ENCODE data around the gene SZT2. TPM values are rescaled to one million over a fixed set of nuclear protein-coding genes. Genes with fewer than 3 reads are reported as not detected.

The SZT2 gene
- total and polyA plus RNA-seq, 2 of the 4 experiments (the other 2 are of a cell fraction): 9.5 to 14.3 TPM

DNA sequence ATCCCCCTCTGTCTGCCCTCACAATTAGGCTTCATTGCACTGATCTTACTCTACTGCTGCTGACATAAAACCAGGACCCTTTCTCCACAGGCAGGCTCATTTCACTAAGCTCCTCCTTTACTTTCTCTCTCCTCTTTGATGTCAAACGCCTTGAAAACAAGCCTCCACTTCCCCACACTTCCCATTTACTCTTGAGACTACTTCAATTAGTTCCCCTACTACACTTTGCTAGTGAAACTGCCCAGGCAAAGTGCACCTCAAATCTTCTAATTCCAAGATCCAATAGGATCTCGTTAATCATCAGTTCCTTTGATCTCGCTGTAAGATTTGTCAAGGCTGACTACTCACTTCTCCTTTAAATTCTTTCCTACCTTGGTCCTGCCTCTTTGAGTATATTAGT is 36.8 kb upstream of the SZT2 start:
- no TSS peak for BruUV-seq (replicated peaks)
- no peaks in the 10 kb centered on the region for H3K36me3 ChIP-seq (ENCODE audit: control insufficient read depth, insufficient read depth, low read length)
- POLR2A ChIA-PET (ENCODE audit: unreplicated experiment): interaction anchor here (0.6 kb wide), 1 partner anchor 146 kb away, joined by 5 read pairs; no protein-coding TSS in a partner anchor
- peak overlapping the region; percentile 72; the same call in 1 of the 3 replicates for H2BK15ac ChIP-seq (ENCODE audit: low read depth, low read length)
- H3K9ac ChIP-seq (ENCODE audit: low read depth, low read length): no peak overlapping the region
- H3K9me3 ChIP-seq (ENCODE audit: control insufficient read depth, insufficient read depth, low read length): no peaks in the 10 kb centered on the region
- dilution Hi-C loops (cut with HindIII; ENCODE audit: low sequenced_read_pairs, unreplicated experiment) (no loop called here), intact Hi-C loops (cut with micrococcal nuclease) (no loop called here), in situ Hi-C loops (cut with MboI; ENCODE audit: low sequenced_read_pairs) (loop anchor here (10.0 kb wide), 1 partner anchor 118 kb away; no protein-coding TSS in a partner anchor)
- no peak for ATAC-seq (ENCODE audit: low read depth)
- no peak overlapping the region for H2AFZ ChIP-seq (replicated peaks; ENCODE audit: low read length, poor library complexity)
- peaks cover 13% of the 10 kb centered on the region for H3K9me1 ChIP-seq (ENCODE audit: insufficient read depth, low read length)
- 40% methylated on average over 1 of the region's 3 CpGs; no CpG with 5 or more reads in 1 of the 2 experiments for WGBS, 2 experiments (ENCODE audit: extremely low coverage in 2 of 2, insufficient read length in 1 of 2)
- H2BK120ac ChIP-seq (ENCODE audit: low read depth, low read length): peak overlapping the region; percentile 34; the same call in 1 of the 2 replicates
- no peak overlapping the region for H3K27ac ChIP-seq (ENCODE audit: insufficient read depth, low read length)
- H3K14ac ChIP-seq (replicated peaks; ENCODE audit: low read depth, low read length): no peak overlapping the region
- H2AK9ac ChIP-seq (replicated peaks; ENCODE audit: low read depth, low read length, poor library complexity): no peak overlapping the region
- H3K27me3 ChIP-seq (ENCODE audit: control insufficient read depth, insufficient read depth, low read length): 0 out of 2 replicates have a peak, but pooled peaks cover 5% of the 10 kb centered on the region
- H2BK5ac ChIP-seq (ENCODE audit: low read depth, low read length, poor library complexity, severe bottlenecking): peak overlapping the region; percentile 9
- H2BK20ac ChIP-seq (ENCODE audit: low read depth, low read length): 0 out of 2 replicates have a peak overlapping the region, but pooled peaks have one; percentile 18
- H3K23ac ChIP-seq (ENCODE audit: low read depth, low read length): no peak overlapping the region
- peaks cover 0 to 2% of the 10 kb centered on the region in 2 experiments; a peak in 2 of 4 replicates for H3K79me1 ChIP-seq (ENCODE audit: low read depth in 1 of 2, low read length in 2 of 2)
- H3K4ac ChIP-seq (ENCODE audit: low read depth, low read length): no peak overlapping the region
- no peak overlapping the region for H4K5ac ChIP-seq (ENCODE audit: low read depth, low read length)
- peaks cover 3% of the 10 kb centered on the region; the same call in 1 of the 2 replicates for H4K20me1 ChIP-seq (ENCODE audit: insufficient read depth, low read length)
- H3K18ac ChIP-seq (ENCODE audit: low read depth, low read length): no peak overlapping the region
- H3K56ac ChIP-seq (ENCODE audit: extremely low read depth, insufficient read depth, low read length): no peak overlapping the region
- CTCF ChIA-PET: no interaction called here
- peaks cover 18% of the 10 kb centered on the region for H3K4me1 ChIP-seq (ENCODE audit: control insufficient read depth, insufficient read depth, low read length)
- no peak overlapping the region for H3K4me2 ChIP-seq (ENCODE audit: low read depth, low read length)
- no peak overlapping the region for H3K4me3 ChIP-seq (ENCODE audit: insufficient read depth, low read depth, low read length)
- peak overlapping the region; percentile 87; the same call in 1 of the 2 replicates for H2AK5ac ChIP-seq (ENCODE audit: low read depth, low read length)
- peak overlapping the region; percentile 9; the same call in 1 of the 2 replicates for H4K91ac ChIP-seq (ENCODE audit: insufficient read depth, low read depth, low read length)
- no peak overlapping the region for H4K8ac ChIP-seq (ENCODE audit: low read depth in 2 of 2, low read length in 2 of 2)
- TF ChIP-seq CHD1 (IDR thresholded peaks at IDR 0.05; ENCODE audit: low read depth, low read length): no peak
- TF ChIP-seq SMC3 (IDR thresholded peaks at IDR 0.05; ENCODE audit: low read depth, low read length): no peak
- TF ChIP-seq RCOR1 (IDR thresholded peaks at IDR 0.05; ENCODE audit: insufficient replicate concordance, low read length): no peak
- no peak for TF ChIP-seq POLR2A (IDR thresholded peaks at IDR 0.05; ENCODE audit: low read depth, low read length)
- TF ChIP-seq, protein P1, sequence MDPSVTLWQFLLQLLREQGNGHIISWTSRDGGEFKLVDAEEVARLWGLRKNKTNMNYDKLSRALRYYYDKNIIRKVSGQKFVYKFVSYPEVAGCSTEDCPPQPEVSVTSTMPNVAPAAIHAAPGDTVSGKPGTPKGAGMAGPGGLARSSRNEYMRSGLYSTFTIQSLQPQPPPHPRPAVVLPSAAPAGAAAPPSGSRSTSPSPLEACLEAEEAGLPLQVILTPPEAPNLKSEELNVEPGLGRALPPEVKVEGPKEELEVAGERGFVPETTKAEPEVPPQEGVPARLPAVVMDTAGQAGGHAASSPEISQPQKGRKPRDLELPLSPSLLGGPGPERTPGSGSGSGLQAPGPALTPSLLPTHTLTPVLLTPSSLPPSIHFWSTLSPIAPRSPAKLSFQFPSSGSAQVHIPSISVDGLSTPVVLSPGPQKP (IDR thresholded peaks at IDR 0.05; ENCODE audit: borderline replicate concordance, low read depth, low read length): no peak
- TF ChIP-seq RAD21 (IDR thresholded peaks at IDR 0.05; ENCODE audit: low read length): no peak
- TF ChIP-seq NFE2L2 (IDR thresholded peaks at IDR 0.05; ENCODE audit: low read depth, low read length): no peak
- TF ChIP-seq, protein P2, sequence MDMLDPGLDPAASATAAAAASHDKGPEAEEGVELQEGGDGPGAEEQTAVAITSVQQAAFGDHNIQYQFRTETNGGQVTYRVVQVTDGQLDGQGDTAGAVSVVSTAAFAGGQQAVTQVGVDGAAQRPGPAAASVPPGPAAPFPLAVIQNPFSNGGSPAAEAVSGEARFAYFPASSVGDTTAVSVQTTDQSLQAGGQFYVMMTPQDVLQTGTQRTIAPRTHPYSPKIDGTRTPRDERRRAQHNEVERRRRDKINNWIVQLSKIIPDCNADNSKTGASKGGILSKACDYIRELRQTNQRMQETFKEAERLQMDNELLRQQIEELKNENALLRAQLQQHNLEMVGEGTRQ (IDR thresholded peaks at IDR 0.05; ENCODE audit: low read depth, low read length): no peak
- TF ChIP-seq MXI1 (IDR thresholded peaks at IDR 0.05; ENCODE audit: borderline replicate concordance, low read depth, low read length): no peak
- no peak for TF ChIP-seq BHLHE40 (IDR thresholded peaks at IDR 0.05; ENCODE audit: low read depth, low read length)
- TF ChIP-seq, protein P3, sequence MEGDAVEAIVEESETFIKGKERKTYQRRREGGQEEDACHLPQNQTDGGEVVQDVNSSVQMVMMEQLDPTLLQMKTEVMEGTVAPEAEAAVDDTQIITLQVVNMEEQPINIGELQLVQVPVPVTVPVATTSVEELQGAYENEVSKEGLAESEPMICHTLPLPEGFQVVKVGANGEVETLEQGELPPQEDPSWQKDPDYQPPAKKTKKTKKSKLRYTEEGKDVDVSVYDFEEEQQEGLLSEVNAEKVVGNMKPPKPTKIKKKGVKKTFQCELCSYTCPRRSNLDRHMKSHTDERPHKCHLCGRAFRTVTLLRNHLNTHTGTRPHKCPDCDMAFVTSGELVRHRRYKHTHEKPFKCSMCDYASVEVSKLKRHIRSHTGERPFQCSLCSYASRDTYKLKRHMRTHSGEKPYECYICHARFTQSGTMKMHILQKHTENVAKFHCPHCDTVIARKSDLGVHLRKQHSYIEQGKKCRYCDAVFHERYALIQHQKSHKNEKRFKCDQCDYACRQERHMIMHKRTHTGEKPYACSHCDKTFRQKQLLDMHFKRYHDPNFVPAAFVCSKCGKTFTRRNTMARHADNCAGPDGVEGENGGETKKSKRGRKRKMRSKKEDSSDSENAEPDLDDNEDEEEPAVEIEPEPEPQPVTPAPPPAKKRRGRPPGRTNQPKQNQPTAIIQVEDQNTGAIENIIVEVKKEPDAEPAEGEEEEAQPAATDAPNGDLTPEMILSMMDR (conservative IDR thresholded peaks at IDR 0.05; ENCODE audit: low read depth, low read length): no peak
- TF ChIP-seq RFX5 (IDR thresholded peaks at IDR 0.05; ENCODE audit: low read depth, low read length): no peak
- no peak for TF ChIP-seq FOS (IDR thresholded peaks at IDR 0.05; ENCODE audit: low read depth, low read length)
- TF ChIP-seq CEBPB (IDR thresholded peaks at IDR 0.05; ENCODE audit: low read depth, low read length): no peak
- no peak for DNase-seq
